Measurements from ENCODE around the gene GADD45B.

GADD45B gene

GRCh38 chr19:2464389-2464788 lies 11.5 kb upstream of the GADD45B start:
- in situ Hi-C loops (cut with MboI; ENCODE audit: low sequenced_read_pairs): no loop called here

- in situ Hi-C loops (cut with MboI; ENCODE audit: low sequenced_read_pairs): no loop called here
Measured at GRCh38 chr19:2468596-2468995, 7.3 kb upstream of the GADD45B start.

GRCh38 chr19:2469102-2469914 lies 6.6 kb upstream of the GADD45B start:
- in situ Hi-C loops (cut with MboI; ENCODE audit: low sequenced_read_pairs): no loop called here

- in situ Hi-C loops (cut with MboI; ENCODE audit: low sequenced_read_pairs): loop anchor here (10.0 kb wide), 1 partner anchor 145 kb away; no protein-coding TSS in a partner anchor
Measured at GRCh38 chr19:2469915-2470200, 6.1 kb upstream of the GADD45B start.

GRCh38 chr19:2474232-2475017 lies 1.5 kb upstream of the GADD45B start:
- in situ Hi-C loops (cut with MboI; ENCODE audit: low sequenced_read_pairs): loop anchor here (10.0 kb wide), 1 partner anchor 140 kb away; no protein-coding TSS in a partner anchor

GRCh38 chr19:2475018-2475701 lies 767 bp upstream of the GADD45B start:
- in situ Hi-C loops (cut with MboI; ENCODE audit: low sequenced_read_pairs): loop anchor here (10.0 kb wide), 1 partner anchor 140 kb away; no protein-coding TSS in a partner anchor

GRCh38 chr19:2476451-2477140 lies 669 bp downstream of the GADD45B start:
- in situ Hi-C loops (cut with MboI; ENCODE audit: low sequenced_read_pairs): loop anchor here (10.0 kb wide), 1 partner anchor 138 kb away; no protein-coding TSS in a partner anchor

GRCh38 chr19:2477141-2477710 lies 1.3 kb downstream of the GADD45B start:
- in situ Hi-C loops (cut with MboI; ENCODE audit: low sequenced_read_pairs): loop anchor here (10.0 kb wide), 1 partner anchor 138 kb away; no protein-coding TSS in a partner anchor

- in situ Hi-C loops (cut with MboI; ENCODE audit: low sequenced_read_pairs): loop anchor here (10.0 kb wide), 1 partner anchor 137 kb away; no protein-coding TSS in a partner anchor
Measured at GRCh38 chr19:2477732-2478191, 1.8 kb downstream of the GADD45B start.

- in situ Hi-C loops (cut with MboI; ENCODE audit: low sequenced_read_pairs): loop anchor here (10.0 kb wide), 1 partner anchor 136 kb away; no protein-coding TSS in a partner anchor
Measured at GRCh38 chr19:2478278-2478755, 2.4 kb downstream of the GADD45B start.

GRCh38 chr19:2478756-2479555 lies 3.0 kb downstream of the GADD45B start:
- in situ Hi-C loops (cut with MboI; ENCODE audit: low sequenced_read_pairs): loop anchor here (10.0 kb wide), 1 partner anchor 136 kb away; no protein-coding TSS in a partner anchor

- in situ Hi-C loops (cut with MboI; ENCODE audit: low sequenced_read_pairs): loop anchor here (10.0 kb wide), 1 partner anchor 135 kb away; no protein-coding TSS in a partner anchor
Measured at GRCh38 chr19:2479556-2480194, 3.7 kb downstream of the GADD45B start.

- in situ Hi-C loops (cut with MboI; ENCODE audit: low sequenced_read_pairs): no loop called here
Measured at GRCh38 chr19:2481466-2481865, 5.5 kb downstream of the GADD45B start.

- in situ Hi-C loops (cut with MboI; ENCODE audit: low sequenced_read_pairs): no loop called here
Measured at GRCh38 chr19:2482354-2483038, 6.6 kb downstream of the GADD45B start.

GRCh38 chr19:2483084-2483483 lies 7.2 kb downstream of the GADD45B start:
- in situ Hi-C loops (cut with MboI; ENCODE audit: low sequenced_read_pairs): no loop called here

GRCh38 chr19:2483484-2484151 lies 7.7 kb downstream of the GADD45B start:
- in situ Hi-C loops (cut with MboI; ENCODE audit: low sequenced_read_pairs): no loop called here

- in situ Hi-C loops (cut with MboI; ENCODE audit: low sequenced_read_pairs): no loop called here
Measured at GRCh38 chr19:2484178-2484937, 8.4 kb downstream of the GADD45B start.

All from HL-60/S4 treated with retinoic acid at 250 ng/mL for 4 days and 3 days (cell line).